WTC11 (cell line): Measurements from ENCODE around the gene CTAG1B.
"Not testable (repeated sequence)": the region's sequence is repeated elsewhere in the genome, so short reads cannot be mapped to it uniquely, and the experiment has no call there.

Experiments
- CTCF ChIP-seq: fragments of 200-600 bp; IDR thresholded peaks from 2 replicates; pipeline ENCODE4 v1.8.0; 2022; ENCODE audit warnings: antibody characterized with exemption
- E2F1 ChIP-seq: sonication (generic); formaldehyde crosslinking; IDR thresholded peaks from 2 replicates; pipeline ENCODE4 v1.8.0; 2022; ENCODE audit warnings: mild to moderate bottlenecking, missing genetic modification reagents
- FOXK1 ChIP-seq: sonication (generic); formaldehyde crosslinking; IDR thresholded peaks from 2 replicates; pipeline ENCODE4 v1.8.0; 2022; ENCODE audit warnings: mild to moderate bottlenecking, moderate library complexity, missing genetic modification reagents
- GRHL2 ChIP-seq: fragments of 250-450 bp; sonication (Bioruptor Pico); IDR thresholded peaks from 2 replicates; pipeline ENCODE4 v1.8.0; 2022; ENCODE audit warnings: mild to moderate bottlenecking, moderate library complexity; ENCODE audit not compliant: insufficient replicate concordance, severe bottlenecking
- HMGXB4 ChIP-seq: sonication (generic); formaldehyde crosslinking; IDR thresholded peaks from 2 replicates; pipeline ENCODE4 v1.8.1; 2023; ENCODE audit warnings: mild to moderate bottlenecking, moderate library complexity, missing genetic modification reagents
- JUN ChIP-seq: sonication (generic); formaldehyde crosslinking; IDR thresholded peaks from 2 replicates; pipeline ENCODE4 v1.8.0; 2023; ENCODE audit warnings: mild to moderate bottlenecking, missing genetic modification reagents
- KAT7 ChIP-seq: sonication (generic); formaldehyde crosslinking; IDR thresholded peaks from 2 replicates; pipeline ENCODE4 v1.8.1; 2023; ENCODE audit warnings: missing genetic modification reagents, mild to moderate bottlenecking, borderline replicate concordance
- NFE2L1 ChIP-seq: sonication (generic); formaldehyde crosslinking; IDR thresholded peaks from 2 replicates; pipeline ENCODE4 v1.8.1; 2023; ENCODE audit warnings: missing genetic modification reagents
- NFYB ChIP-seq: sonication (generic); formaldehyde crosslinking; conservative IDR thresholded peaks from 2 replicates; pipeline ENCODE4 v1.8.0; 2022; ENCODE audit warnings: low read depth, missing genetic modification reagents
- TCF7 ChIP-seq: sonication (generic); formaldehyde crosslinking; IDR thresholded peaks from 2 replicates; pipeline ENCODE4 v1.8.0; 2022; ENCODE audit warnings: mild to moderate bottlenecking, low read depth, missing genetic modification reagents, moderate library complexity
- USF1 ChIP-seq: sonication (generic); formaldehyde crosslinking; IDR thresholded peaks from 2 replicates; pipeline ENCODE4 v1.8.0; 2022; ENCODE audit warnings: mild to moderate bottlenecking, missing genetic modification reagents

- TF ChIP-seq JUN (CRISPR knock-in tag); GRHL2 (CRISPR knock-in tag); HMGXB4; E2F1 (CRISPR knock-in tag); NFE2L1 (CRISPR knock-in tag); KAT7; CTCF; FOXK1 (CRISPR knock-in tag); USF1; TCF7 (CRISPR knock-in tag); NFYB: not testable (repeated sequence)
Observed at GRCh38 chrX:154570361-154570760, 48.7 kb downstream of the CTAG1B start.
